Parathyroid adenoma (tissue), 2 donors: ENCODE data around the gene CAMTA1.

Source experiments
- H2AFZ ChIP-seq: fragments of 300-600 bp; sonication (generic); one replicate; pipeline ENCODE4 v1.7.0; 2017; ENCODE audit warnings: antibody characterized with exemption, mild to moderate bottlenecking
- H3K27ac ChIP-seq: fragments of 300-600 bp; sonication (generic); one replicate; pipeline ENCODE4 v1.7.0; 2017
- H3K27me3 ChIP-seq: fragments of 300-600 bp; sonication (generic); one replicate; pipeline ENCODE4 v1.7.0; 2017; ENCODE audit warnings: low read length; ENCODE audit not compliant: control insufficient read depth, insufficient read depth
- H3K36me3 ChIP-seq: fragments of 300-600 bp; sonication (generic); one replicate; pipeline ENCODE4 v1.7.0; 2017; ENCODE audit warnings: low read length; ENCODE audit not compliant: control insufficient read depth, insufficient read depth
- H3K4me1 ChIP-seq: fragments of 300-600 bp; sonication (generic); one replicate; pipeline ENCODE4 v1.7.0; 2017; ENCODE audit warnings: control low read depth
- H3K4me2 ChIP-seq: fragments of 300-600 bp; sonication (generic); one replicate; pipeline ENCODE4 v1.7.0; 2017; ENCODE audit warnings: low read length
- H3K4me3 ChIP-seq: fragments of 300-600 bp; sonication (generic); one replicate; pipeline ENCODE4 v1.7.0; 2017; ENCODE audit warnings: low read depth, low read length
- H3K79me2 ChIP-seq: fragments of 300-600 bp; sonication (generic); one replicate; pipeline ENCODE4 v1.7.0; 2017; ENCODE audit warnings: control low read depth
- H3K9ac ChIP-seq: fragments of 300-600 bp; sonication (generic); one replicate; pipeline ENCODE4 v1.7.0; 2017; ENCODE audit warnings: mild to moderate bottlenecking
- H3K9me3 ChIP-seq: fragments of 300-600 bp; sonication (generic); one replicate; pipeline ENCODE4 v1.7.0; 2017; ENCODE audit warnings: low read length; ENCODE audit not compliant: control insufficient read depth
- CTCF ChIP-seq: fragments of 300-600 bp; sonication (generic); IDR thresholded peaks from one replicate; pipeline ENCODE4 v1.7.0; 2017; ENCODE audit warnings: antibody characterized with exemption, mild to moderate bottlenecking
- donor health status: primary hyperparathyroidism.

The CAMTA1 gene

GRCh38 chr1:6922096-6922931, 137.1 kb downstream of the CAMTA1 start:
- H3K9ac ChIP-seq, result no peak overlapping the region
- H3K4me1 ChIP-seq, result no peaks in the 10 kb centered on the region
- no peaks in the 10 kb centered on the region for H3K36me3 ChIP-seq
- no peak for TF ChIP-seq CTCF
- H3K27ac ChIP-seq, result no peak overlapping the region
- H2AFZ ChIP-seq, result no peak overlapping the region
- no peaks in the 10 kb centered on the region for H3K79me2 ChIP-seq
- H3K9me3 ChIP-seq, result no peaks in the 10 kb centered on the region
- H3K27me3 ChIP-seq, result no peaks in the 10 kb centered on the region
- H3K4me2 ChIP-seq, result no peak overlapping the region
- H3K4me3 ChIP-seq, result no peak overlapping the region

GRCh38 chr1:6923012-6923411, 137.8 kb downstream of the CAMTA1 start:
- no peaks in the 10 kb centered on the region for H3K36me3 ChIP-seq
- H3K27ac ChIP-seq, result no peak overlapping the region
- H3K79me2 ChIP-seq, result no peaks in the 10 kb centered on the region
- H3K4me1 ChIP-seq, result no peaks in the 10 kb centered on the region
- no peaks in the 10 kb centered on the region for H3K27me3 ChIP-seq
- H3K4me3 ChIP-seq, result no peak overlapping the region
- no peak overlapping the region for H3K4me2 ChIP-seq
- H3K9me3 ChIP-seq, result no peaks in the 10 kb centered on the region
- H2AFZ ChIP-seq, result no peak overlapping the region
- TF ChIP-seq CTCF, result no peak
- H3K9ac ChIP-seq, result no peak overlapping the region

- no peak overlapping the region for H3K4me2 ChIP-seq
- no peak overlapping the region for H3K27ac ChIP-seq
These were observed 138.2 kb downstream of the CAMTA1 start for GRCh38 chr1:6923416-6923815.

GRCh38 chr1:6923955-6924881, 139.0 kb downstream of the CAMTA1 start:
- TF ChIP-seq CTCF, result no peak
- Histone ChIP-seq H3K79me2 (no peaks in the 10 kb centered on the region), H3K4me3 (no peak overlapping the region), H3K4me2 (no peak overlapping the region), H3K36me3 (no peaks in the 10 kb centered on the region), H3K27ac (no peak overlapping the region), H2AFZ (no peak overlapping the region), H3K27me3 (no peaks in the 10 kb centered on the region), H3K9ac (no peak overlapping the region), H3K4me1 (no peaks in the 10 kb centered on the region), H3K9me3 (no peaks in the 10 kb centered on the region)

More at GRCh38 chr1:6923416-6923815, 138.2 kb downstream of the CAMTA1 start:
- Histone ChIP-seq H3K36me3 (no peaks in the 10 kb centered on the region), H3K4me1 (no peaks in the 10 kb centered on the region), H3K4me3 (no peak overlapping the region), H2AFZ (no peak overlapping the region), H3K9me3 (no peaks in the 10 kb centered on the region), H3K9ac (no peak overlapping the region), H3K79me2 (no peaks in the 10 kb centered on the region), H3K27me3 (no peaks in the 10 kb centered on the region)
- no peak for TF ChIP-seq CTCF
